Activated naive CD4-positive, alpha-beta T cell treated with anti-CD3 and anti-CD28 coated beads, Interleukin-2, amount 50 U/mL, for 16 hours (primary cell): ENCODE results near the gene VPS51.

Source experiments
- DNase-seq: peaks from one replicate; pipeline ENCODE4 v3.0.0-alpha.2; 2020

VPS51 gene

DNA sequence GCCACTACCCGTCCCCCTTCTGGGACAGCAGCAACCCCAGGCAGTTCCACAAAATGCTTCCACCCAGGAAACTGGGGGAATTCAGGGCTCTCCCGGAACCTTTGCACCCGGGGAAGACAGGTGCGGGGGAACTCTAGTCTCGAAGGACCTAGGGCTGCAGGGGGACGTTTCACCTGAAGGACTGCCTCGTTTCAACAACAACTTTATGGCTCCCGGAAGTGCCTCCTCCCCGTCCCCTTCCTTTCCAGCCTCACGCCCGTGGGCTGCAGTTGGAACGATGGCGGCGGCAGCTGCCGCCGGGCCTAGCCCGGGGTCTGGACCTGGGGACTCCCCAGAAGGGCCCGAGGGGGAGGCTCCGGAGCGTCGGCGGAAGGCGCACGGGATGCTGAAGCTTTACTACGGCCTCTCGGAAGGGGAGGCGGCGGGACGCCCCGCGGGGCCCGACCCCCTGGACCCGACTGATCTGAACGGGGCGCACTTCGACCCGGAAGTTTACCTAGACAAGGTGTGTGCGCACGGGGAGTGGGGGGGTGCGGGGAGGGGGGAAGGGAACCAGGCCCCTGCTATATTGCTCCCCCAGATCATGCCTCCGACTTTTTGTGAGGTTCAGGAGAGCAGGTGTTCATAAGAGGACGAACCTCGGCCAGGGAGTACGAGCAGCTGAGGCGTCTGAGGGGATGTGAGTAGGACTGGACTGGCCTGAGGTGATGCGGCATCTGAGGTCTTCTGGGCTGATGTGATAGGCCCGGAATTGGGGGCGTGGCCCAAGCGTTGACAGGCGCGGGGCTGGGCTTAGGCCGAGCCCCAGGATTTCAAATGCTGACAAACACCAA, at the start of gene VPS51:
Gene VPS51, plus strand, starts transcription at position 241 of the 833 bp plus-strand sequence. Its CDS starts 37 bp downstream, at position 278.
- peak; percentile 84 for DNase-seq

DNA sequence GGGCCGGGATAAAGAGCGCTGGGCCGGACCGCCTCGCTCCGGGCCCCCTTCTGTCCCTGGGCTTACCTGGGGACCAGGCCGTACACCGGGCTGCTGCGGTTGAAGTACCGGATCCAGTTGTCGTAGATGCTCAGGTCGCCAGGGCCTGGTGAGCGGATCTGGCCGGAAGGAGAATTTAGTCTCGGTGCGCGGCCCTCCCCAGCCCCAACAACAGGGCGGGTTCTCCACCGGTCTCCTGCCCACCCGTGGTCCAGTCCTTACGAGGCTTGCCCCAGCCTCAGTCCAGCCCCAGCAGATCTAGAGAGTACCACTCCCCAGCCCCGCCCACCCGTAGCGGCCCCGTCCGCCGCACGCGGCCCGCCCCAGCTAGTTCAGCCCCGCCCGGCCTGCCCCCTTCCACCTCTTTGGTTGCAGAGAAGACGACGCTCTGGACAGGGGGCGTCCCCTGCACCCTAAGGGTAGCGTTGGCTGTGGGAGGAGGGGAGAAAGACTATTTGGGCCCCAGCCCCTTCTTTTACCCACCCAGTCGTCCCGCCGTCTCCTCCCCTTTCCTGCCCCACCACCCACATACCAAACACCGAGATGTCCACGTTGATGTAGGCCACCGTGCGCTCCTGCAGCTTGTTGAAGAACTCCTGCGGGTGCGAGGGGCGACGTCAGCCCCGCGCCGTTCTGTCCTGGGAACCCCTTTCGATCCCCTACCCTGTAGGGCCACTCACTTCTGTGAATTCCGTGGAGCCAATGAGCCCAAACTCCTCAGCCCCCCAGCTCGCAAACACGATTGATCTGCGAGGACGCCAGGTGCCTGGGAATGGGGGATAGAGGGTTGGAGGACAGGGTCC, 48.2 kb upstream of the VPS51 start:
- peak; percentile 34 for DNase-seq

DNA sequence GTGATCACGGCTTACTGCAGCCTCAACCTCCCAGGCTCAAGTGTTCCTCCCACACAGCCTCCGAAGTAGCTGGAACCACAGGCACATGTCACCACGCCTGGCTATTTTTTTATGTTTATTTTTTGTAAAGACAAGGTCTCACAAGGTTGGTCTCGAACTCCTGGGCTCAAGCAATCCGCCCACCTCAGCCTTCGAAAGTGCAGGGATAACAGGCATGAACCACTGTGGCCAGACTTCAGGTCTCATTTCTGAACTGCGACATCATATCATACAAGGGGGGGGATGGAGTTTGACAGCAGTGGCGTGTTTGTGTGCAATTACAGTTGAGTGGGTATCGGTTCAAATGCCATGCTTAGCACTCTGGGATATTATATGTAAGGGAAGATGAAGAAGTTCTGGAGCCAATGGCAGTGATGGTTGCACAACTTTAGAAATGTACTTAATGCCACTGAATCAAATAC, 44.6 kb upstream of the VPS51 start:
- DNase-seq = no peak

DNA sequence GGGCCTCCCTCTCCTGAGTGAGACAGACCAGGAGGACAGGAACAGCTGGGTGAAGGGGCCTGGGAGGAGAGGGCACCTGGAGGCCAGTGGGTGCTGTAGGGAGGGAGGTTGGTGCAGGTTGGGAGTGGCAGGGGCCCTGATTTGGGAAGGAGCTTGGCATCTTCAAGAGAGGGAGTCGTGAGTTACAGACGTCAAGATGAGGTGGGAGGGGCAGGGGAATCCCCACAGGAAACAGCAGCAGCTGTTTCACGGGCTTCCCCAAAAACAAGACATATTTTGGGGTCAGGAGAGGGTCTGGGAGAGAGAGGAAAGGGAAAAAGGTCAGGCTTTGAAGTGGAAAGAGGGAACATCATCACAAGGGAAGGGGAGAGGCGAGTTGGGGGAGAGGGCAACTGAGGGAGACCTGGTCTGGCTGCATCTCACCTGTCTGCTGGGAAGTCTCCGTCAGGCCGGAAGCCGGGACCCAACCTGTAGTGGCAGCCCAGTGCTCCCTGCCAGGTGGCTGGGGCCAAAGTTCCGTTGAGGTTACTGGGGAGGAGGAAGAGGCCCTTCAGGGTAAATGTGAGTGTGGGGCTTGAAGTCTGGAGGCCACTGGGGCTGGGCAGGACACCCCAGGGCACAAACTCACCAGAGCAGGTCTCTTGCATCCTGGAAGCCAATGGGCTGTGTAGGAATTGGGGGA, 42.0 kb upstream of the VPS51 start:
- no peak for DNase-seq

DNA sequence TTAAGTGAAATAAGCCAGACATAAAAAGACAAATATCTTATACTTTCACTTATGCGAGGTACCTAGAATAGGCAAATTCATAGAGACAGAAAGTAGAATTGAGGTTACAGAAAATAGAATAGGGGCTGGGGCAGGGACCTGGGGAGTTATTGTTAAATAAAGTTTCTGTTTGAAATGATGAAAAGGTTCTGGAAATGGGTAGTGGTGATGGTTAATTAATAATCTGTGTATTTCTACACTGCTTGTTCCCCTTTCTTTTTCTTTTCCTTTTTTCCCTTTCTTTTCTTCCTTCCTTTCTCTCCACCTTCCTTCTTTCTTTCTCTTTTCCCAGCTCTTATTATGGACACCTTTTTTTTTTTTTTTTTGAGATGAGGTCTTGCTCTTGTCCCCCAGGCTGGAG, 40.5 kb upstream of the VPS51 start:
- no peak for DNase-seq

DNA sequence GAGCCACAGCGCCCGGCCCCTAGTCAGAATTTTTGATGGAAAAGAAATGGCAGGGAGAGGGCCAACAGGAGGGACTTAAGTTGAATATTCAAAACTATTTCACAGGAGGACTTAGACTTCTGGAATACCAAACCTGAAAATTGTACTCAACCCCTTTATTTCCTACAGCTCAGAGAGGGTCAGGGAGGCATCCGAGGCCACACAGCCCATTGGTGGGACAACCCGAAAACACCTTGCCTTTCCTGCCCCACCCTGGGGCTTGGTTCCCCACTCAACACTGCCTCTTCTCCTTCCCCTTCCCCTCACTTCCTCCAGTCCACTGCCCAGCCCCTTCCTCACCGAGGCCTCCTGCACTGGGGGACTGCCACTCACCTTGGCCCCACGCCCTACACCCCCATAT, 39.0 kb upstream of the VPS51 start:
- DNase-seq = no peak

DNA sequence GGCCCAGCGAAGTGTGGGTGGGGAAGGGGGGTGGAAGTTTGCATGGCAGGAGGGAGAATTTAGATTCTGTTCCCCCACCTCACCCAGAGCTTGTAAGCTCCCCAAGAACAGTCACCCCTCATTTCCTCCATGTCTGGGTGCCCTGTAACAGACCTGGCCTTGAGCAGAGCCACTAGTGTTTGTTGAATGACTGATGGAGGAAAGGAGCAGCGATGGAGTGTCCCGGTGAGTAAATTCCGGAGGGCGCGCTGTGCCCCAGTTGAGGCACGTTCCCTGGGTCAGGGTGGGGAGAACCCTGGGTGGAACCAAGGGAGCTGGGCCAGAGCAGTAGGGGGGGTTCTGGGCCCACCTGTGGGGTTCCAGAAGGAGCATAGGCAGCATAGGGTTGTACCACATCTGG, 38.5 kb upstream of the VPS51 start:
- no peak for DNase-seq

DNA sequence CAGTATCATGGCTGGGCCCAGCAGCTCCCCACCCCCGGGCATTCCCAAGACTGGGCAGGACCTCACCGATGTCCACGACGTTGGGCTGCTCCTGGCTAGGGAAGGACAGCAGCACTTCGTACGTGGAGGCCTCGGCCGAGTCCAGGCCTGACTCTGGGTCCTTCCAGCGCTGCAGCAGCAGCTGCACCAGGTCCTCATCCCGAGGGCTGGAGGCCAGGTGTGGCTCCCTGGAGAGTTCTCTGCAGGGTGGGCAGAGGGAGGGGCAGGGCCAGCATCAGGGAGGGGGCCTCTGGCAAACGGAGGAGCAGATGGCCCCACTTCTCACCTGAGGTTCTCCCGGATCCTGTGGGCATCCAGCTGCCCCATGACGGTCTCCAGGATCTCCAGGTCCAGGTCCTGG, 38.0 kb upstream of the VPS51 start:
- DNase-seq = no peak

DNA sequence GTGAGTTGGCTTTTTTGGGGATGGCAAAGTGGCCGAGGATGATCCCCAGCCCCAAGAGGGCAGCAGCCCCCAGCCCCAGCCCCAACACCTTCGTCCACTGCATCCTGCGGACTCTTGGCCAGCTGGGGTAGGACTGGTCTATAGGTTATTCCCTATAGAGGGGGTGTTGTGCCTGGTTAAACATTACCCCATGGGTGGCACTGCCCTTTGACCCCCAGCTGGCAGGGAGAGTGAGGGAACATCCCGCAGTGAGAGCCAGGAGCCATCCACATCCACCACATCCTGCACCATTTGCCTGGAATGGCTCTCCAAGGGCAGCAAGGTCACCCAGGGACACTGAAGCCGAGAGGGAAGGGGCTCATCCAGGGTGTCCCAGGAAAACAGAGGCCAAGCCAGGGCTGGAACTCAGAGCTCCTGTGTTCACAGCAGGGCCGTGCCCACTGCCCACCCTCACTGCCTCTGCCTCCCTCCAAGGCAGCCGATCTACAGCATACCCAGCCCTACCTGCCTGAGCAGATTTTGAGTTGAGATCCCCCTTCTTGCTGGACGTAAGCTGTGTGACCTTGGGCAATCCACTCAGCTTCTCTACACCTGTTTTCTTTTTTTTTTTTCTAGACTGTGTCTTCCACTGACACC, 37.5 kb upstream of the VPS51 start, which contains the start of gene NAALADL1:
Gene NAALADL1, minus strand, starts transcription at position 135 of the 636 bp plus-strand sequence. Its CDS starts 32 bp downstream, at position 103.
- DNase-seq = no peak

DNA sequence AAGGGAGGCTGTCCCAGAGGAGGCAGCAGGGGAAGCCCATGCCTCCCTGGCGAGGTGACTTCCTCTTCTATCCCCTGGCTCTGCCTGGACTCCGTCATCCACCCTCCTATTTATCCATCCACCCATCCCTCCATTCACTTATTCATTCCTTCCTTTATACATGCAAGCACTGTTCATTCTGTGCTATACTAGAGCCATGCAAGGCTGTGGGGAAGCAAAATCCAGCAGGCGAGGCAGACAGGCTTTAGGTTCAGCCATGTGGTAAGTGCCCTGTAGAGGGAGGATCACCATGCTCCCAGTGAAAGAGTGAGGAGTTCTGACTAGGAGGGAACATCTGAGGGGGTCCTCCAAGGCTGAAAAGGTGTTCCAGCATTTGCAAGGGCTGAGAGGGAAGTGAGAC, 36.5 kb upstream of the VPS51 start:
- DNase-seq = no peak

DNA sequence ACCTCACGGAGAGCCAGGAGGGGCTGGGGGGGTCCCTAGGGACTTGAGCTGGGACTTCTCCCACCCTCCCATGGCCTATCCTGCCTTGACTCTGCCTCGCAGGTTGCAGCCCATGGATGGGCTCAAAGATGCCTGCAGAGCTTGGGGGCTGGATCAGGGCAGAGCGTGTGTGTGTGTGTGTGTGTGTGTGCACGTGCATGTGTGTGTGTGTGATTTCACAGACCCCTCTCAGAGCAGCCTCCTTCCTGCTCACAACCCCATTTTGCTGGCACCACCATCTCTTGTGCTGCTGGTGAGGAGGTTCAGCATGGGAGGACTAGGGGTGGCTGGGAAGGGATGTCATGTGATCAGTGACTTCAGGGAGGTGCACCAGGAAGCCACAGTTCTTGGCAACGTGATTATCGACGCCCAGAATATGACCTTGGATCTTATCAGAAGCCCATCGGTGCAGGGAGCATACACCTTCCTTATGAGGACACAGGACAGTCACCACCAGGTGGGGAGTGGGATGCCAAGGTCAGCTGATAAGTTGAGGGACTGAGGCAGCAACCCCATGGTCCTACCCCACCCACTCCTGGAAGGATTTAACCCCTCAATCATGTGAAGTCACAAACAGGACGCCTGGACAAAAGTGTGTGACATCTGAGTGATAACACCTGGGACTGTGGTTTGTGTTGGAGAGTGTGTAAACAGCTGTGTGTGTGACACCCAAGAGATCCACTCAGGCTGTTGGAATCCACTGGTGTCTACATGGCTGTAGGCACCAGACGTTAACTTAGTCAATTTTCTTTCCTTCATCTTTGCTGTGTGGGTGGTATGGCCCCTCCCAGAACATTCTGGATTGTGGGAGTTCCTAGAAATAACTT, 35.8 kb upstream of the VPS51 start:
- no peak for DNase-seq

DNA sequence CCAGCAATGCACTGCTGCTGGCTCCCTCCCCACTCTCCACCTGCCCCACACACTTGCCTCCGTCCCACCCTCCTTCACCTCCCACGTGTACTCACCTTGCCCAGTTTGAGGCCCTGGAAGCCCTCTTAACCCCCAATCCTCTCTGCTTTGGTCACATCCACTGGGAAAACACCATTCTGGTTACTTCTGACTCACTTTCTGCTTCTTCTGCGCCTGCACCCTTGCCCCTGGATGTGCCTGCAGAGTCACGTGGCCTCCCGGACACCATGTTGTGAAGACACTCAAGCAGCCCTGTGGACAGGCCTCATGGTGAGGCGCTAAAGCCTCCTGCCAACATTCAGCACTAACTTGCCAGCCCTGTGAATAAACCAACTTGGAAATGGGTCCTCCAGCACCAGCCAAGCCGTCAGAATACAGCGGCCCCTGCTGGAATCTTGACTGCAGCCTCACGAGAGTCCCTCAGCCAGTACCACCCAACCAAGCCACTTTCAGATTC, 35.1 kb upstream of the VPS51 start:
- DNase-seq = no peak

DNA sequence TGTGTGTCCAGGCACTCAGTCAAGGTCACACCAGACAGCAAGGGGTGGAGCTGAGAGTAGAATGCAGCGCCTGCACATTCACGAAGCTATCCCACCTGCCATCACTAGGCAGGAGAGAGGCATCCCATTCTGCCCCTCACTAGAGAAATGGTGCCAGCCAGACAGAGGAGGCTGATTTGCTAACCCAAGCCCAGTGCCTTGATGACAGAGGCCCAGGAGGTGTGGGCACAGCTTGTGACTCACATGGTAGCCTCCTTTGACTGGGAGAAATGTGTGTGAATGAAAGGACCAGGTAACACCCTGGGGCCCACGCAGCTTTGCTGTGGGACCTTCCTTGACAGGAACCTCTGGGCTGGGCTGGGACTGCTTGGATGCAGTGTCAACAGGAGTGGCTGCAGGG, 32.5 kb upstream of the VPS51 start:
- no peak for DNase-seq

DNA sequence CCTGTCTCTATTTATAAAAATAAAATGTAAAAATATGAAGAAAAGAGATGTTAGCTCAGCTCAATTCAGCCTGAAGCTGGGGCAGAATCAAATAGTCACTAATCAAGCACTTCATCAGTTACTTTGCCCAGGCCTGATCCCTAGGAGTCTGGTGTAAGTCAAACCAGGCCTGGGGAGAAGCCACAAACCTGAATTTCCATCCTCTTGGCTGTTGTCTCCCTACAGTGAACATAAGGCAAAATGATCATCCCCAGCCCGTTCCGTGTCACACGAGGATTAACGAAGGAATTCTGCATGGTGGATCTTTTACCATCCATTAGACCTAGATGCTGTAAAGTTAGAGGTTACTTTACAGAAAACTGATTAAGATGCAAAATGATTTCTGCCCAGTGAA, 31.2 kb upstream of the VPS51 start:
- no peak for DNase-seq

DNA sequence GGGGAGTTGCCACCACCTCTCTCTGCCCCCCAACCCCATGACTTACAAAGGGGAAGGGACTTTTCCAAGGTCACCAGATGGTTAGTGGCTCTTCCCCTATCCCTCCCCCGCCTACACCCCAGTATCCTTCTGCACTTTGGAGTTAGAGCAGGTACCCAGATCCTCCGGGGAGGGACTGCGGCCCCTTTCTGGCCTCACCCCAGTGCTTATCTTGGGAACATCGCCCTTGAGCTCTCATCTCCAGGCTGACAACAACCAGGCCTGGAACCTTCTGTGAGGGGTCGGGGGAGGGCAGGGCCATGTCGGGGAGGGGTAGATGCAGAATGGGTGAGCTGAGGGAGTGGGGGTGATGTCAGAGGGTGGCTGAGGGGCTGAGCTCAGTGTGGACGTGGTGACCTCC, 30.2 kb upstream of the VPS51 start:
- no peak for DNase-seq

DNA sequence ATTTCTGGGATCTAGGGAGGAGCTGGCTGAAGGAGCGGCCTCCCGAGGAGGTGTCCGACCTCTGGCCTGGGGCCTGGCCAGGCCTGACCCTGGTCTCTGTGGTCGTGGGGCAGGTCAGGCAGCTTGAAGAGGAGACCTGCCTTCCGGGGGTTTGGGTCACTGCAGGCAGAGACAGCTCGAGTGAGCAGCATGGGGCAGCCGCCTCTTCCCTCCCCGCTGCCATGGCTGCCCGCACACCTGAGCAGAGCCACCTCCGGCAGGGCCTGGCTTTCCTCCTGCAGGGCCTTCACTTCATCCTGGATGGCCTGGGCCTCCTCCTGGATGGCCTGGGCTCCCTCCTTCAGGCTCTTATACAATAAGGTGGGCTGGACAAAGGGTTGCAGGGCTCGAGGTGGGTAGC, 29.7 kb upstream of the VPS51 start:
- no peak for DNase-seq

DNA sequence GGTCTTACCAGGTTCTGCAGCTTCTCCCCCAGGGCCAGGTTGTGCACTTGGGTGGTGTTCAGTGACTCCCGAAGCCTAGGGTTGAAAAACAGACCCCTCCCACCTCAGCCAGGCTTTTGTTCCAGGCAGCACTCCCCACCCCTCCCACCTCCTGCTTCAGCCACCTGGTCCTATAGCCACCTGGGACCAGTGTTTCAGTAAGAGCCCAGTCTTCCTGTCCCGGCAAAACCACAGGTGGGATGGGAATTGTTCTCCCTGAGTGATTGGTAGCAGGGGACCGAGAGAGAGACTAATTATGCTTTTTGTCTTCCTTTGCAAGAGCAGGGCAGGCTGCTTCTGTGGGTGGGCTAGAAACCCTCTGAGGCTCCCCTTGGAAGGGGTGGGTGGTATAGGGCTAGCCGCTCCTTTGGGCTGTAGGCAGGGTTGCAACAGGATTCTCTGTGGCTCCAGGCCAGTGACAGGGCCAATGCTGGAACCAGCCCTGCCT, 29.2 kb upstream of the VPS51 start:
- no peak for DNase-seq

DNA sequence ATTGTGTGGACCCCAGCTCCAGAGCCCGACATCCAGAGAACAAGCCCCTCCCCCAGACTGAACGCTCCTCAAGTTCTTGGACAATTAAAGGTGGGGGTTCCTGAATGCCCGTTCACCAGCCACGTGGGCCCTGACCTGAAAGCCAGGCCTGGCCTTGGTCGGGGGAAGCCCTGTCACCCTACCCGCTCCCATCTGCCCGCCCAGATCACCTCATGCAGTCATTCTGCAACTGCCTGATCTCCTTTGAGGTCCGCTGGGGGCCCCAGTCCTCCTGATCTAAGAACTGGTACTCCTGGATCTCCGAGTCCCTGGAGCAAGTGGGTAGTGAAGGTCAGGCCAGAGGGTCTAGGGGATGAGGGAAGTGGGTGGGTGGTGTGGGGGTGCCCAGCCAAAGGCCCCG, 28.6 kb upstream of the VPS51 start:
- DNase-seq = no peak

DNA sequence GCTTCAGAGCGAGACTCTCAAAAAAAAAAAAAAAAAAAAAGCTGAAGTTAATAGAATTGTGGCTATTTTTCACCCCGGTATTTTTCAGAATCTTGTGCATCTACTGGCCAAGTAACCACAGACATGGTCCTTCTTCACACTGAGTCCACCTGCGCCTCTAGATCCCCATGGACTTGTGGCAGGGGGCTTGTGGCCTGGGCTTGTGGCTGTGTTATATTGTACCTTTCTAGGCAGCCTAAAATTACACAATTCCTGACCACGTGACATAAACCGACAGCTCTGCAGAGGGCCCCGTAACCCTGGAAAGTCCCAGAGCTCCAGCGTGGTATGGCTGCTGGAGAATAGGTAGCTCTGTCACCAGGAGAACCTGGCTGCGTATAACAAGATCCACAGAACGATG, 26.8 kb upstream of the VPS51 start:
- no peak for DNase-seq

DNA sequence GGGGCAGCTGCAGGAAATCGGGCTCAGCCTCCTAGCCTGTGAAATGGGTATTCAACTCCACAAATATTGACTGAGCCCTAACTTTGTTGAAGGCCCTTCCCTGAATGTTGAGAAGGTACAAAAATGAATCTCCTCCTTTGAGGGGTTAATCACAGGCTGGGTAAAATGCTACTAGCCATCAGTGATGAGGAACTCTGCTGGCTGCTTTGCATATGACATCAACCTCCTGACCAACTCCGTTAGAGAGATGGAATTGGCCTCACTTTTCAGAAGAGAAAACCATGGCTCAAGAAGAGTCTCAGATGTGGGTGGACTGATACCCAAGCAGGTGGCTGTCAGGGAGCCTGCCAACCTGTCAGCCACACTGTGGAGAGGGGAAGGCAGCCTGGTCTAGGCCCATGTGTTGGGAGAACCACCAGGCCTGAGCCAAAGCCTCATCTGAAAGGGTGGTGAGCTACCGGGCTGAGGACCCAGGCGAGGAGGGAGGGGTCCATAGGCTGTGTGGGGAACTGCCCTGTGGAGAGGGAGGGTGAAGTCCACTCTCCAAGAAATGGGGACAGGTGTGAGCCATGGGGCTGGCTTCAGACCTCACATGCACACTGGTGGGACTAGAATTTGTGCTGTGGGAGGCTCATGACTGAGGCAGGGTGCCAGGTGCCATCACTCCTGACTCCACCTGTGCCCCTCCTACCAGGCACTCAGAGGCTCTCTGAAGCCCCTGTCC, 23.9 kb upstream of the VPS51 start:
- no peak for DNase-seq

DNA sequence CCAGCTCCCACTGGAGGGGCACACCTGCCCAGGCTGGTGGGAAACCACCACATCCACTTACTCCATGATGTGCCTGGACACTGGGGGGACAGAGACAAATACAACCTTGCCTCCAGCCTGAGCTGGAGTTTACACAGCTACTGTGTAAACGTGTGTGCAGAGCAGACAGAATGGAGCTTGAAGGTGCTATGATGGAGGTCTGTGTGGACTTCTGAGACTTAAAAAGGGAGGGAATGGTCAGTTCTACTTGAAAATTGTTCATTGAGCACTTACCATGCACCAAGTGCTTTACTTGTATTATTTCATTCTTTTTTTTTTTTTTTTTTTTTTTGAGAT, 23.4 kb upstream of the VPS51 start:
- DNase-seq = no peak
